Stromal cell of bone marrow (primary cell): Measurements from ENCODE around the gene CDH3.

Source experiments
- DNase-seq: peaks from one replicate; pipeline ENCODE4 v3.0.0-alpha.2; 2012; ENCODE audit warnings: low read depth

The CDH3 gene

GRCh38 chr16:68737730-68738629 lies 92.9 kb downstream of the CDH3 start:
- no peak for DNase-seq

GRCh38 chr16:68739964-68740627 lies 95.0 kb downstream of the CDH3 start:
- no peak for DNase-seq

- DNase-seq: no peak
These were observed 95.7 kb downstream of the CDH3 start for GRCh38 chr16:68740628-68741346.

GRCh38 chr16:68743664-68744063 lies 98.6 kb downstream of the CDH3 start:
- DNase-seq: no peak

- DNase-seq: peak; percentile 11
These were observed 99.7 kb downstream of the CDH3 start for GRCh38 chr16:68744744-68745280.

GRCh38 chr16:68746951-68747350 lies 101.8 kb downstream of the CDH3 start:
- DNase-seq: no peak

- DNase-seq: no peak
These were observed 104.3 kb downstream of the CDH3 start for GRCh38 chr16:68749432-68749831.
